HCT116 (cell line): Measurements from ENCODE around the gene ARHGEF40. TPM values are rescaled to one million over a fixed set of nuclear protein-coding genes. Genes with fewer than 3 reads are reported as not detected.

Experiments used
- ATAC-seq: fragments of 200-7000 bp; cut with Tn5 transposase; 2 replicates; pipeline ENCODE4 v1.9.1; 2020; ENCODE audit warnings: mild to moderate bottlenecking, moderate library complexity
- BruUV-seq: library from RNA; stranded (reverse); fragments of 400-500 nt; replicated peaks from 2 replicates; lab custom pipeline; 2021; lab: Mats Ljungman, UMichigan
- CTCF ChIA-PET: fragments of 300-600 bp; sonication (Branson Sonifier 250); formaldehyde crosslinking; loops from one replicate; lab custom pipeline; 2021; ENCODE audit warnings: antibody characterized with exemption; lab: Charles Lee
- POLR2A ChIA-PET: fragments of 300-600, 350-600 bp; sonication (Branson Sonifier 250); formaldehyde crosslinking; loops from one replicate; lab custom pipeline; 2021; ENCODE audit warnings: antibody characterized with exemption; lab: Charles Lee
- RAD21 ChIA-PET, 2 experiments: fragments of 300-600 bp; sonication (Branson Sonifier 250); formaldehyde crosslinking; loops; one replicate each; lab custom pipeline; 2023; ENCODE audit warnings: low total read pairs in 2 of 2; ENCODE audit not compliant: uncharacterized antibody in 2 of 2, unreplicated experiment in 2 of 2, low non-redundant PET in 1 of 2; lab: Charles Lee
- DNase-seq: peaks from one replicate; pipeline ENCODE4 v3.0.0-alpha.2; 2010; ENCODE audit warnings: low read depth, low spot score
- H2AFZ ChIP-seq: fragments of 200-600 bp; shearing (Covaris generic), sonication (generic); 2 replicates; pipeline ENCODE4 v1.6.1; 2017; ENCODE audit warnings: low read depth, mixed run types, mixed read lengths, antibody characterized with exemption, low read length; ENCODE audit not compliant: poor library complexity, severe bottlenecking
- H3K27ac ChIP-seq: 2 replicates; pipeline ENCODE4 v1.5.1; 2012; ENCODE audit warnings: low read depth, low read length
- H3K27me3 ChIP-seq: fragments of 200-600 bp; sonication (generic); 2 replicates; pipeline ENCODE4 v1.6.1; 2016; ENCODE audit warnings: mixed run types, low read length, mixed read lengths; ENCODE audit not compliant: insufficient read depth
- H3K36me3 ChIP-seq, 2 experiments: fragments of 200-500 bp in 1 of 2; fragments of 200-600 bp in 1 of 2; sonication (Bioruptor generic) in 1 of 2; sonication (generic) in 1 of 2; 2 replicates each; pipeline versions ENCODE4 v1.5.1 to v1.6.1; 2014 to 2016; ENCODE audit warnings: low read length in 2 of 2, inconsistent platforms in 1 of 2, mixed read lengths in 1 of 2, mixed run types in 1 of 2; ENCODE audit not compliant: insufficient read depth in 2 of 2, control insufficient read depth in 1 of 2
- H3K4me1 ChIP-seq, 2 experiments: fragments of 200-600 bp in 1 of 2; sonication (generic) in 1 of 2; 2 replicates each; pipeline versions ENCODE4 v1.5.1 to v1.6.1; 2012 to 2017; ENCODE audit warnings: low read length in 2 of 2, inconsistent platforms in 1 of 2, mild to moderate bottlenecking in 1 of 2, mixed read lengths in 1 of 2, mixed run types in 1 of 2, moderate library complexity in 1 of 2; ENCODE audit not compliant: insufficient read depth in 2 of 2, control insufficient read depth in 1 of 2
- H3K4me2 ChIP-seq: fragments of 200-600 bp; sonication (generic); 2 replicates; pipeline ENCODE4 v1.6.1; 2017; ENCODE audit warnings: mixed run types, low read length, mixed read lengths
- H3K4me3 ChIP-seq, 2 experiments: fragments of 200-600 bp in 1 of 2; sonication (generic) in 1 of 2; replicated peaks in 1 of 2; 2 replicates each; pipeline ENCODE4 v1.5.1; 2011 to 2016; ENCODE audit warnings: low read length in 2 of 2, control low read depth in 1 of 2, low read depth in 1 of 2, mild to moderate bottlenecking in 1 of 2, mixed read lengths in 1 of 2, mixed run types in 1 of 2
- H3K79me2 ChIP-seq: fragments of 200-600 bp; sonication (generic); 2 replicates; pipeline ENCODE4 v1.6.1; 2017; ENCODE audit warnings: mild to moderate bottlenecking, mixed run types, low read length, moderate library complexity, mixed read lengths; ENCODE audit not compliant: insufficient read depth
- H3K9ac ChIP-seq: fragments of 200-600 bp; sonication (generic); 2 replicates; pipeline ENCODE4 v1.6.1; 2016; ENCODE audit warnings: low read length, mixed read lengths
- H3K9me2 ChIP-seq: fragments of 200-600 bp; sonication (generic), shearing (Covaris generic); 2 replicates; pipeline ENCODE4 v1.6.1; 2017; ENCODE audit warnings: mixed run types, mild to moderate bottlenecking, moderate library complexity; ENCODE audit not compliant: insufficient read depth
- H3K9me3 ChIP-seq, 2 experiments: fragments of 200-500 bp in 1 of 2; fragments of 200-600 bp in 1 of 2; sonication (Bioruptor generic) in 1 of 2; sonication (generic) in 1 of 2; 2 replicates each; pipeline ENCODE4 v1.6.1; 2014 to 2017; ENCODE audit warnings: low read length in 2 of 2, mixed read lengths in 2 of 2, inconsistent platforms in 1 of 2, low read depth in 1 of 2, mild to moderate bottlenecking in 1 of 2, mixed run types in 1 of 2, moderate library complexity in 1 of 2; ENCODE audit not compliant: control insufficient read depth in 1 of 2, insufficient read depth in 1 of 2
- H4K20me1 ChIP-seq: fragments of 200-600 bp; sonication (generic), shearing (Covaris generic); 2 replicates; pipeline ENCODE4 v1.6.1; 2017; ENCODE audit warnings: mixed run types, mild to moderate bottlenecking, moderate library complexity; ENCODE audit not compliant: insufficient read depth
- EGR1 ChIP-seq: IDR thresholded peaks from 2 replicates; pipeline ENCODE4 v1.6.1; 2012; ENCODE audit warnings: low read depth
- ELF1 ChIP-seq: IDR thresholded peaks from 2 replicates; pipeline ENCODE4 v1.6.1; 2012; ENCODE audit warnings: low read depth, borderline replicate concordance
- JUND ChIP-seq: IDR thresholded peaks from 2 replicates; pipeline ENCODE4 v1.6.1; 2012
- REST ChIP-seq: IDR thresholded peaks from 2 replicates; pipeline ENCODE4 v1.6.1; 2012; ENCODE audit warnings: low read depth
- SP1 ChIP-seq: IDR thresholded peaks from 2 replicates; pipeline ENCODE4 v1.6.1; 2012; ENCODE audit warnings: low read depth
- SRF ChIP-seq: IDR thresholded peaks from 2 replicates; pipeline ENCODE4 v1.6.1; 2012; ENCODE audit warnings: low read depth
- intact Hi-C: fragments of 100-400 bp; cut with micrococcal nuclease; formaldehyde crosslinking; loops from 2 replicates; pipeline ENCODE4 v1.10.0; 2022
- total RNA-seq: library from RNA; stranded (reverse); gene quantifications from one replicate; pipeline ENCODE4 v1.2.1, GENCODE V29; 2021; ENCODE audit not compliant: unreplicated experiment
- TF ChIP-seq, protein P1 (sequence below): IDR thresholded peaks from 2 replicates; pipeline ENCODE4 v1.6.1; 2012

Gene ARHGEF40
- total RNA-seq, 1 experiment from 2014 or later: 6.3 TPM

DNA sequence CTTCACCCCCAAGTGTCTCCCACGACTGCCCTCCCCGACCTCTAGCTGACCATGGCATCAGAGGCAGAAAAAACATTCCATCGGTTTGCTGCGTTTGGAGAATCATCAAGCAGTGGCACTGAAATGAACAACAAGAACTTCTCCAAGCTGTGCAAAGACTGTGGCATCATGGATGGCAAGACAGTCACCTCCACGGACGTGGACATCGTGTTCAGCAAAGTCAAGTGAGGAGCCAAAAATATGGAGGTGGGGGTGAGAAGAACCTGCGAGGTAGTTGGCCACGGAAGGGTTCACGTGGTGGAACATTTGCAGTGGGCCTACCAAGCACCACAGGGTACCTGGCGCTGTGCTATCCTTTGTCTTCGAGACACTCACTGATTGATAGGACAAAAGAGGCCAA, 39.6 kb upstream of the ARHGEF40 start:
- CTCF ChIA-PET: interaction anchor here (1.5 to 3.3 kb wide), 2 partner anchors 10 to 16 kb away, joined by 4 to 9 read pairs; no protein-coding TSS in a partner anchor

More for the DNA sequence above, 39.6 kb upstream of the ARHGEF40 start:
- DNase-seq: no peak
- intact Hi-C loops: no loop called here
- Histone ChIP-seq H3K9me3 (no peaks in the 10 kb centered on the region), H3K4me3 (no peak overlapping the region), H3K4me2 (no peak overlapping the region), H3K27me3 (no peaks in the 10 kb centered on the region; the same call in 1 of the 2 replicates), H3K79me2 (no peaks in the 10 kb centered on the region), H3K9ac (no peak overlapping the region), H2AFZ (no peak overlapping the region), H3K27ac (no peak overlapping the region), H3K36me3 (no peaks in the 10 kb centered on the region), H3K9me2 (no peaks in the 10 kb centered on the region), H4K20me1 (no peaks in the 10 kb centered on the region)
- RAD21 ChIA-PET: no interaction called here
- no TSS peak for BruUV-seq
- POLR2A ChIA-PET: no interaction called here
- ATAC-seq: no peak
- no peak for TF ChIP-seq SP1
- TF ChIP-seq JUND: no peak
- TF ChIP-seq, protein P1, sequence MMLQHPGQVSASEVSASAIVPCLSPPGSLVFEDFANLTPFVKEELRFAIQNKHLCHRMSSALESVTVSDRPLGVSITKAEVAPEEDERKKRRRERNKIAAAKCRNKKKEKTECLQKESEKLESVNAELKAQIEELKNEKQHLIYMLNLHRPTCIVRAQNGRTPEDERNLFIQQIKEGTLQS: no peak
- no peak for TF ChIP-seq ELF1
- no peak for TF ChIP-seq REST
- TF ChIP-seq EGR1: no peak
- no peak for TF ChIP-seq SRF
- TF ChIP-seq, all 23 proteins: peak for 0
- peaks cover 4% of the 10 kb centered on the region in 2 experiments; a peak in 3 of 4 replicates for H3K4me1 ChIP-seq
